Measurements from ENCODE around the gene SLC35E1.

SLC35E1 gene

DNA sequence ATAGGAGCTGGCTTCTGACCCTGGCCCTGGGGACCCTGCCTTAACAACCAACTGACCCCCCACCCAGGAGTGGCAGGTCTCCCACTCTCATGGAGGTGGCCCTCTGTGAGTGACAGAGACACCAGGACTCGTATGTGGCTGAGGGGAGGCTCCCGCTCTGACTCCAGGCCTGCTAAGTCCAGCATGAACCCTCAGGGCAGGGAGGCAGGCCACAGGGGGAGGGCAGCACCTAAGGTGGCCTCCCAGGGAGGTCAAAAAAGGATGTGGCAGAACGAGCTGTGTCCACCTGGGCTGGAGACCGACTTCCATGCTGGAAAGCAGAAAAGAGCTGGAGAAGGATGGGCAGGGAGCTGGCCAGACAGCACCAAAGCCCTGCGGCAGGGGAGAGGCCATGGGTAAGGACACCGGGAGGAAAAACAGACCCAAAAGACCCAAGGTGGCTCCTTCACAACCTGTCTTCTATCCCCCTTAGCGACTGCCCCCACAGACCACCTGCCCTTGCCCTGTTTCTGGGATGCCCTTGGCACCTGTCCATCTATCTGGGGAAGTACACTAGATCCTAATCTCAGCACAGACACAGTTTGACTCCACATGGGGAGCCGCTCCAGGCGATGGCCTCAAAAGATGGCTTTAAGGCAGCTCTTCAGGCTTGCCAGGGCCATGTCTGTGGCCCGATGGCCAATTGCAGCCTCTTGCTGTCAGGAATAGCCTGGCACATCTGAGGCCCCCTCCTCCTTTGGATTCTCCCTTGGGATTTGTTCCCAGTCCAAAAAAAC lies 10.5 kb upstream of the SLC35E1 start:
- in situ Hi-C loops (cut with MboI; ENCODE audit: low sequenced_read_pairs), result no loop called here

GRCh38 chr19:16581971-16582343 lies 9.7 kb upstream of the SLC35E1 start:
- in situ Hi-C loops (cut with MboI; ENCODE audit: low sequenced_read_pairs), result no loop called here

DNA sequence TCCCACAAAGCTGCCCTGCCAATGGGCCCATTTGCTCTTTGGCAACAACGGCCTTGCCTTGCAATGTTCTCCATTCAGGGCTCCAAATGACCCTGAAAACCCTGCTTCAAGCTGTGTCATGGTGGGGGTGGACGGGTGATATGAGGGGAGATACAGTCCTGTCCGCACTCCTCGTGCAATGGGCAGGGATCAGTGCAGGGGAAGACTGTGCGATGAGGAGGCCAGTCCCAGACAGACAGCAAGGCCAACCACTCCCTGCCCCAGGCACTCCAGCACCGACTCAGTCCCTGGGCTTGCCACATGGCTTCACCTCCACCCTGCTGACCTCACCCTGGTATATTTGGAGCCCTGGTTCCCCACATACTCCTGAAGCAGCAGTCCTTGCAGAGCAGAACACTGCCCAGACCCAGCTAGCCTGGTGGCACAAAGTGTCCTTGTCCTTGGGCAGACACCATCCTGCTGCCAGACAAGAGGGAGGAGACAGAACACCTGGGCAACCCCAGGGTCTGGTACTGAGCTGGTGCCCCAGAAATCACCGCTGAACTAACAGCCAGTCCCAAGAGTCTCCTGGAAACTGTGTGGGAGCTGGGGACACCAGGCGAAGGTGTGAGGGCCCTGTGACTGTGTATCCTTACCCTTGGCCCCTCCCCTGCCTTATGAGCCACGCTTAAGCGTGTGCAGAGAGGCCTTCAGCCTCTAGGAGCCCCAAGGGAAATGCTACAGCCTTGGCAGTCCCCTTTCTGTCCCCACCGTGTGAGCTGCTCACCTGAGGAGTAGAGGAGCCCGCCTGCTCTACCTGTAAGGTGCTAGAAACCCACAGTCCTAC lies 9.1 kb upstream of the SLC35E1 start:
- in situ Hi-C loops (cut with MboI; ENCODE audit: low sequenced_read_pairs), result no loop called here

DNA sequence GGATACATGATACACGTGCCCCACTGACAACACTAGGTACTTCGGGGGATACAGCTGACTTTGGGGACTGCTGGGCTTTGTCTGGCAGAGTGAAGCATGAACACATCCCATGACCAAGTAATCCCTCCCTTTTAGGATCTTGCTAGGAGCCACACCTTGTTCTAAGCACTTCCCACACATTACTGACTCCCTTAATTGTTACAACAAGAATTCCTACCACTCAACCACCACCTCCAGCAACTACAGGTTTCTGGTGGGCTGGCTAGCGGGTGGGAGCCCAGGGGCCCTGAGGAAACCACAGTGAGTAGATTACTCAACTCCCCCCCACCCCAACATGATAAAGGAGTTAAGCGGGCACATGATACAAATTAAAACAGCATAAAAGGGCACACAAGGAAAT lies 7.2 kb upstream of the SLC35E1 start:
- in situ Hi-C loops (cut with MboI; ENCODE audit: low sequenced_read_pairs), result no loop called here

GRCh38 chr19:16577531-16577985 lies 5.3 kb upstream of the SLC35E1 start:
- in situ Hi-C loops (cut with MboI; ENCODE audit: low sequenced_read_pairs), result no loop called here

- in situ Hi-C loops (cut with MboI; ENCODE audit: low sequenced_read_pairs), result no loop called here
These were observed 4.7 kb upstream of the SLC35E1 start for GRCh38 chr19:16576690-16577530.

DNA sequence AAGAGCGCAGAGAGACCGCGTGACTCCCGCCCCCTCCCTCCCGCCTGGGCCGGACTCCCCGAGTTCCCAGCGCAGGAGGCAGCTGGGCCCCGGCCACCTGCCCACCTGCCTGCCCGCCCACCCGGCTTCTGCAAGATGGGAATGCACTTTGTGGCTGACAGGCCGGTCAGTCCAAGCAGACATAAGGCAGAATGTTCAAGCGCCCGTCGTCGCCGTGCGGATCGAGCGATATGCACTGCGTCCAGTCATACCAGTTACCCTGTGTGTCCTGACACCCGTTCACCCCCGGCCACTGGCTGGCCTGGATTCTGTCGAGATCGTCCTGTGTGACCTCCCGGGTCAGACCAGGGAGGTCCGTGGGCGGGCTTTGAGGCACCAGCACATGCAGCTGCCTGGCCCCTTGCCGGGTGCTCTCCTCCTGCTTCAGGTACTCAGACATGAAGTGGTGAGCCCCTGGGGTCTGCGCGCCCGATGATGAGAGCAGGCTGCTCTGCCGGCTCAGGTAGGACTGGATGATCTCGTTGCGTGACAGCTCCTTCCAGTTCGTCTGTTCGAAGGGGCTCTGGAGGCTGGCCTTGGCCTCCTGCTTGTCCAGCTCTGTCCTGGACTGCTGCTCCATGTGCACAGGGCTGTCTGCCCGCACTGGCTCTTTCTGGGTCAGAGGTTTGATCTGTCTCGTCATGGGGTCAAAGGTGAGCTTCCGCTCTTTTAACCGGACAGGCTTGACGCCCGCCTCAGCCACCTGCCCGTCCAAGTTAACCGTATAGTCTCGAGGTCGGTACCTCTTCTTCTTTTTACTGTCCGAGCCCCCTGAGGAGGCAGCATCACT lies 3.9 kb upstream of the SLC35E1 start:
- in situ Hi-C loops (cut with MboI; ENCODE audit: low sequenced_read_pairs), result no loop called here

GRCh38 chr19:16575282-16575681 lies 3.1 kb upstream of the SLC35E1 start:
- in situ Hi-C loops (cut with MboI; ENCODE audit: low sequenced_read_pairs), result no loop called here

DNA sequence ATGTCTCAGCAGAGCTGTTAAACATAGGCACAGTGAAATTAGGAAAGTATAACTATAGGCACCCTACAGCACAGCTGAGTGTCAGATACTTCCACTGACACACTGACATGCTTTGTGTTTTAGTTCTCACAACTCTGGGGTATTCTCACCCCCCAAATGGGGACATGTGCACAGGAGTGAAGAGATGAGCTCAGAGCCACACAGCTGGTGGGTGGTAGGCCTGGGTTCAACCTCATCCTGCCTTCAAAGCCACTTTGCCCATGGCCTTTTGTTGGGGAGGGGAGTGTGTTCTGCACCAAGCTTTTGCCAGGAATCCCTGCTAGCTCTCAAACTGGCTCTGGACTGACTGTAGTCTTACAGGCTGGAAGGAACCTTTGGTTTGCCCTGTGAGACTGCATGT lies 1.7 kb upstream of the SLC35E1 start:
- in situ Hi-C loops (cut with MboI; ENCODE audit: low sequenced_read_pairs), result no loop called here

DNA sequence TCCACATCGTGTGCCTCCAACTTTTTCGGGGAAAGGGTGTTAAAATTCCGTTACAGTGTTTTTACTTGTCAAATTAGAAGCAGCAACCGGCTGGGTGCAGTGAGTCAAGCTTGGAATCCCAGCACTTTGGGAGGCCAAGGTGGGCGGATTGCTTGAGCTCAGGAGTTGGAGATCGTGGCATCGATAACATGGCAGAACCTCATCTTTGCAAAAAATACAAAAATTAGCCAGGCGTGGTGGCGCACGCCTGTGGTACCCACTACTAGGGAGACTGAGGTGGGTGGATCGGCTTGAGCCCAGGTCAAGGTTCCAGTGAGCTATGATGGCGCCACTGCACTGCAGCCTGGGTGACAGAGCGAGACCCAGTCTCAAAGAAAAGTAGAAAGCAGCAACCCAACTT lies 1.1 kb upstream of the SLC35E1 start:
- in situ Hi-C loops (cut with MboI; ENCODE audit: low sequenced_read_pairs), result no loop called here

DNA sequence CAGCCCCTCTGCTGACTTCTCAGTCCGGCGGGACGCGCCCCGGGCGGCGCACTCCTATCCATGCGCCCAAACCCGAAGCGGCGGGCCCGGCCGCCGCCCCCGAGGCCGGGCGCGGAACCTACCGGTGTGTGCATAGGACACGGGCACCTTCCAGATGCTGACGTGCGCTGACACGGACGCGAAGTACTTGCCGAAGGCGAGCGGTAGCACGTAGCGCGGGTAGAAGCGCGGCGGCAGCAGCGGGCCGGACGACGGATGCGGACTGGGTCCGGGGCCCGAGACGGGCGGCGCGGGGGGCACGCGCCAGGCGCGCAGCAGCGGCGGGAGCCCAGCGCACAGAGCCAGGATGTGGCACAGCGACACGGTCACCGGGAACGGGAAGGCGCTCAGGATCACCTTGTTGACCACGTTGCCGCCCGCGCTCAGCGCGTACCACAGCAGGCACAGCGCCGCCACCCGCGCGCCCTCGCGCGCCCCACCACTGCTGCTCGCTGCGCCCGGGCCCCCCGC lies 338 bp downstream of the SLC35E1 start:
- in situ Hi-C loops (cut with MboI; ENCODE audit: low sequenced_read_pairs), result no loop called here

DNA sequence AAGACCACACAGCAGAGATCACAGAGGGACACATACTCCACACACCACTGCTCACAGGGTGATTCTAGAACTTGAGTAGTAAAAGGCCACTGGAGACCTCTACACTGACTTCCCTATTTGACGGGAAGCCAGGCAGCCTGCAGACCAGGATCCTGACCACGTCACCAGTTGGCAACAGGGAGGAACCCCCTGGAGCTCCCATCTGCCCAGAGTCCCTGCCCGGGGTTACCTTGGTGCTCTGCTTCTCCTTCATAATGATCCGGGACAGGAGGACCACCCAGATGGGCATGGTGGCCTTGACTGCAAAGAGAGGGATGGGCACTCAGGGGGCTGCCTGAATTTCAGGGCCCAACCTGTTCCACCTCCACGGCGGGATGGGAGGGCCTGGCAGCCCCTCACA lies 932 bp downstream of the SLC35E1 start:
- in situ Hi-C loops (cut with MboI; ENCODE audit: low sequenced_read_pairs), result no loop called here

DNA sequence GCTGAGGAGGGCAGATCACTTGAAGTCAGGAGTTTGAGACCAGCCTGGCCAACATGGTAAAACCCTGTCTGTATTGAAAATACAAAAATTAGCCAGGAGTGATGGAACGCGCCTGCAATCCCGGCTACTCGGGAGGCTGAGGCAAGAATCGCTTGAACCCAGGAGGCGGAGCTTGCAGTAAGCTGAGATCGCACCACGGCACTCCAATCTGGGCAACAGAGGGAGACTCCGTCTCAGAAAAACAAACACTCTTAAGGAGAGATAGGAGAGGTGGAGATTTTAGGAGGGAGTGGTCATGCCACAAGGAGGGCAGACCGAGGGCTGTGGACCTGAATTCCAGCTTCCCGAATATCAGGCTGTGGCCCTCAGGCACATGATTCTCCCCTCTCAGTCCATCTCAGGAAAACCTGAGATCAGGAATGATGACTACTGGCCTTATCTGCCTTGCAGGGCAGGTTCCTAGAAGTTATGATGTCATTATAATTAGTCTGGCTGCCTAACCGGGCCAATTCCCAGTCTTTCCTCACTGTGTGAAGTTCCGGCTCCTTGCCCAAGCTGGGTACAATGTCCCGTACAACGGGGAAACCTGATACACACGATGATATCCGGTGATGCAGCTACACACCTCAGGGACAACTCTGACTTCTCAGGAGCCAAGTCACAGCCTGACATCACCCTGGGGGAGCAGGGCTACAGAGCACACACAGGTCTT lies 2.5 kb downstream of the SLC35E1 start:
- in situ Hi-C loops (cut with MboI; ENCODE audit: low sequenced_read_pairs), result no loop called here

DNA sequence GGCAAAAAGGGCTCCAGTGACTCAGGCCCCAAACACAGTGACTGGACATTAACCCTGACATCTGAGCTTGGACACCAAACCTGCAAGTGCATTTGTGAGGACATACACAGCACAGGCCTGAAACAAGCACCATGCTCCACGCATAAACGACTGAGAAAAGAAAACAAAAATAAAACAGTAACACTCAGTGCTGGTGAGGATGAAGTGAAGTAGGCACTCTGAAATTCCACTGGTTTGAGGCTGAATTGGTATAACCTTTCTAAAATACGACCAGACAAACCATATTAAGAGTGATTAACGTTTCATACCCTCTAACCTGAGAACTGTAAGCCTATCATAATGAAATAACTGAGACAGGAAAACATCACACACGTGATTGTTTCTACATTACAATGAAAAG lies 5.5 kb downstream of the SLC35E1 start:
- in situ Hi-C loops (cut with MboI; ENCODE audit: low sequenced_read_pairs), result no loop called here

DNA sequence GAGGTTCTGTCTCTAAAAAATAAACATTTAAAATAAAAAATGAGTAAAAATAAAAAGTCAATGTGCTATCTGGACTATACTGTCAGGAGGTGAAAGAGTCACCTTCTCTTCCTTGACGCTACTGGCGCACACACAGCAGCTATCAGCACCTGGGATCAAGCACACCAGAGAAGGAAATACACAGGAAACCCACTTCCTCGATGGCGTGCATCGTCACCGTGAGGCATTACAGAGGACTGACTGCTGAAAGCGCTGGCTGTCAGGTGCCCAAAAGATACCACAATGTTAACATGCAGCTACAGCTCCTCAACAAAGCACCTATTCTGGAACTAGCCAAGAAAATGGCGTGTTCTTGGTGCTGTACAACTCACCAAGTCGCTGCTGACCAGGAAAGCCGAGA lies 6.1 kb downstream of the SLC35E1 start:
- in situ Hi-C loops (cut with MboI; ENCODE audit: low sequenced_read_pairs), result no loop called here

GRCh38 chr19:16564842-16565241 lies 7.4 kb downstream of the SLC35E1 start:
- in situ Hi-C loops (cut with MboI; ENCODE audit: low sequenced_read_pairs), result no loop called here

DNA sequence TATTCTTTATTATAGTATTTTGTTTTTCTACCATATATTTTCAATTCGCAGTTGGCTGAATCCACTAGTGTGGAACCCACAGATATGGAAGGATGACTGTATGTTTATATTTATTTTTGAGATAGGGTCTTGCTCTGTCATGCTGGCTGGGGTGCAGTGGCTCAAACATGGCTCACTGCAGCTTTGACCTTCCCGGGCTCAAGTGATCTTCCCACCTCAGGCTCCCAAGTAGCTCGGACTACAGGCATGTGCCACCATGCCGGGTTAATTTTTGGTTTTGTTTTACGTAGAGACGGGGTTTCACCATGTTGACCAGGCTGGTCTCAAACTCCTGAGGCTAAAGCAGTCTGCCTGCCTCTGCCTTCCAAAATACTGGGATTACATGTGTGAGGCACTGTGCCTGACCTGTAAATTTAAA lies 9.6 kb downstream of the SLC35E1 start:
- in situ Hi-C loops (cut with MboI; ENCODE audit: low sequenced_read_pairs), result no loop called here

DNA sequence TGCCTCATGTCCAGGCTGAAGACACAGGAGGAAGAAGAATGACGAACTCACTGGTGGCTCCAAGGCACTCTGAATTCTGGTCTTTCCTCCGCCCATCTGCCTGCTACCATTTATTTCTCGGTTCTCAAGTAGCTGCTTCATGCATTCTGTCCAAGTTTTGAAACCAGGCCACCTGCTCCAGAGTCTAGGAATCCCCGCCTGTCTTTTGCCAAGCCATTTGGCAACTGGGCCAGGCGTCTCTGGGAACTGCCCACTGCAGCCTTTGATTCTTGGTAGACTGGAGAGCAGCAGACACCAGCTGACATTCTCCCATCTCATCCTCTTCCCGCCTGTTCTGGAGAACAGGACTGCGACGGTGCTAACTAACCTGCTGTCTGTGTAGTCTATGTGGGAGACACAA lies 10.8 kb downstream of the SLC35E1 start:
- in situ Hi-C loops (cut with MboI; ENCODE audit: low sequenced_read_pairs), result no loop called here

DNA sequence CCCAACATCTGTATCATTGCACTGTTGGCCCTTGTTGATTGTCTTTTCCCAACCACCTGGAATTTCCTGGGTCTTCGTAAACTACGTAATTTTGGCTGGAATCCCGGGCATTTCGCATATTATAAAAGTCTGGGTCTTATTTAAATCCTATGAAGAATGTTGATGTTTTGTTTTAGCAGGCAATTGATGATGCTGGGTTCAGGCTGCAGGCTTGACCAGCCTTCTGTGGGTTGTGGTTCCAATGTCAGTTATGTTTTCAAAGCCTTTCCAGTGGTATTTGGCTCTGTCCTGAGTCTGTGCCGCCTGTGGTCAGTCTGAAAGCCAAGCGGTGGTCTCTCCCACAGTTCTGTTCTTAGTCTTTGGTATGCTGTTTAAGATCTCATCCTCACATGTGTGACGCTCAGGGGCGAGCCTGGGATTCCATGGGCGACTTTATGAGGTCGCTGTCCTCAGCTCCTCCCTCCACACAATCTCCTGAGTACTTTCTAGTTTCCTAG lies 12.4 kb downstream of the SLC35E1 start:
- in situ Hi-C loops (cut with MboI; ENCODE audit: low sequenced_read_pairs), result no loop called here

Data from HL-60/S4 (cell line).